Prostate gland (tissue), 2 donors: ENCODE measurements around the gene SOX5. TPM values are rescaled to one million over a fixed set of nuclear protein-coding genes. Genes with fewer than 3 reads are reported as not detected.
"Not testable (repeated sequence)": the region's sequence is repeated elsewhere in the genome, so short reads cannot be mapped to it uniquely, and the experiment has no call there.

ENCODE experiments used
- DNase-seq: peaks from one replicate; pipeline ENCODE4 v3.0.0-alpha.2; 2019; ENCODE audit warnings: low spot score
- H3K27ac ChIP-seq, 2 donors: fragments of 200-600 bp; sonication (generic); 2 replicates each; pipeline ENCODE4 v1.5.1; 2017 to 2019
- H3K27me3 ChIP-seq: fragments of 200-600 bp; sonication (generic); replicated peaks from 2 replicates; pipeline ENCODE4 v1.5.1; 2019; ENCODE audit not compliant: insufficient read depth
- H3K36me3 ChIP-seq, 2 donors: fragments of 200-600 bp; sonication (generic); 1 replicate in 1 of 2; 2 replicates in 1 of 2; pipeline versions ENCODE4 v1.5.1 to v1.8.1; 2017 to 2019
- H3K4me1 ChIP-seq: fragments of 200-600 bp; sonication (generic); replicated peaks from 2 replicates; pipeline ENCODE4 v1.5.1; 2019
- H3K4me3 ChIP-seq, 2 donors: fragments of 200-600 bp; sonication (generic); 2 replicates each; pipeline ENCODE4 v1.5.1; 2017 to 2019
- H3K9me3 ChIP-seq: fragments of 200-600 bp; sonication (generic); 2 replicates; pipeline ENCODE4 v1.5.1; 2017
- CTCF ChIP-seq, 4 experiments: fragments of 200-600 bp in 2 of 4; fragments of 450-650 bp in 2 of 4; sonication (generic) in 2 of 4; IDR thresholded peaks; 1 replicate in 3 of 4; 2 replicates in 1 of 4; pipeline ENCODE4 v1.5.1; 2016 to 2019; ENCODE audit warnings: antibody characterized with exemption in 4 of 4, mild to moderate bottlenecking in 2 of 4, moderate library complexity in 2 of 4
- POLR2A ChIP-seq: fragments of 450-650 bp; IDR thresholded peaks from one replicate; pipeline ENCODE4 v1.6.1; 2016; ENCODE audit warnings: antibody characterized with exemption, mild to moderate bottlenecking
- POLR2AphosphoS5 ChIP-seq: sonication (generic); formaldehyde crosslinking; IDR thresholded peaks from one replicate; pipeline ENCODE4 v1.6.1; 2017; ENCODE audit warnings: antibody characterized with exemption
- WGBS: methylation state at CpG from one replicate; pipeline ENCODE4 v1.1.5; 2018; 5-methylcytosine and 5-hydroxymethylcytosine counted together
- intact Hi-C: fragments of 100-400 bp; cut with DNase I; formaldehyde crosslinking; loops from one replicate; pipeline ENCODE4 v1.14.2; 2022
- total RNA-seq, 2 donors: library from RNA; depleted of rRNA; stranded (reverse); fragments of >200 nt; gene quantifications; one replicate each; pipeline ENCODE4 v1.1.0, GENCODE V29; 2016

Gene SOX5
- total RNA-seq, 2 donors from 2014 or later, result 3.7 to 7.8 TPM

DNA sequence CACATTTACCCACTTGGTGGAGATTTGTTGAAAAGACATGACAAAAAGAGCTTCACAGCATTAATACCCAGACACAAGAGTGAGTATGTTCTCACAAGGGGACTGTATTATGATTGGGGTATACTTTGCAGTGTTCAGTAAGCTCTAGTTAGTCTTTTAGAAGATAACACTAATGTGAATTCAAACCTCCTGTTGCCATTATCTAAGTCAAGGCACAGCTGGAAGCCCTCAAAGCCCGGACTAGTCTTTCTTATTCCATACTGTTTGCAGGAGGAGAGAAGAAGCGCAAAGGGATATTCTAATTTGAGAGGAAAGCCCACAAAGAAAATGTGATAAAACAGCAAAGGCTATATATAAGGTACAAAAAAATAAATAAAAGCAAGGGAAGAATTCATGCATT lies 445.9 kb downstream of the SOX5 start:
- no peaks in the 10 kb centered on the region for H3K9me3 ChIP-seq
- intact Hi-C loops, result no loop called here
- no peaks in the 10 kb centered on the region for H3K36me3 ChIP-seq
- TF ChIP-seq CTCF (IDR thresholded peaks at IDR 0.05) (no peak), POLR2A (no peak), POLR2AphosphoS5 (no peak)
- H3K27ac ChIP-seq, result no peak overlapping the region
- DNase-seq, result no peak
- H3K4me3 ChIP-seq, result no peak overlapping the region
- 70% methylated on average over 2 of the region's 2 CpGs for WGBS
- no peaks in the 10 kb centered on the region for H3K27me3 ChIP-seq
- no peaks in the 10 kb centered on the region for H3K4me1 ChIP-seq

- TF ChIP-seq CTCF (IDR thresholded peaks at IDR 0.05), result no peak
- no peak for TF ChIP-seq POLR2AphosphoS5
- TF ChIP-seq POLR2A, result no peak
- no peak for DNase-seq
- H3K4me1 ChIP-seq, result no peaks in the 10 kb centered on the region
- H3K4me3 ChIP-seq, result no peak overlapping the region
- WGBS, result 84% methylated on average over 3 of the region's 3 CpGs
- no peak overlapping the region for H3K27ac ChIP-seq
- H3K9me3 ChIP-seq, result no peaks in the 10 kb centered on the region
- H3K27me3 ChIP-seq, result no peaks in the 10 kb centered on the region
- intact Hi-C loops, result no loop called here
- H3K36me3 ChIP-seq, result no peaks in the 10 kb centered on the region
Measured at GRCh38 chr12:23502259-23502658, 447.2 kb downstream of the SOX5 start.

GRCh38 chr12:23495472-23495871 lies 454.0 kb downstream of the SOX5 start:
- DNase-seq, result no peak
- no peaks in the 10 kb centered on the region for H3K9me3 ChIP-seq
- H3K27me3 ChIP-seq, result no peaks in the 10 kb centered on the region
- no peaks in the 10 kb centered on the region for H3K4me1 ChIP-seq
- no peak overlapping the region for H3K4me3 ChIP-seq
- H3K27ac ChIP-seq, result no peak overlapping the region
- 85% methylated on average over 2 of the region's 2 CpGs for WGBS
- TF ChIP-seq CTCF (IDR thresholded peaks at IDR 0.05) (no peak), POLR2A (no peak)
- no peaks in the 10 kb centered on the region for H3K36me3 ChIP-seq
- intact Hi-C loops, result no loop called here

GRCh38 chr12:23493672-23494071 lies 455.8 kb downstream of the SOX5 start:
- no peak overlapping the region for H3K4me3 ChIP-seq
- H3K27me3 ChIP-seq, result no peaks in the 10 kb centered on the region
- WGBS, result 50% methylated on average over 1 of the region's 1 CpG
- DNase-seq, result no peak
- no peaks in the 10 kb centered on the region for H3K36me3 ChIP-seq
- no peaks in the 10 kb centered on the region for H3K9me3 ChIP-seq
- H3K4me1 ChIP-seq, result no peaks in the 10 kb centered on the region
- TF ChIP-seq CTCF (IDR thresholded peaks at IDR 0.05) (no peak), POLR2AphosphoS5 (no peak), POLR2A (no peak)
- H3K27ac ChIP-seq, result no peak overlapping the region
- intact Hi-C loops, result no loop called here

- H3K4me3 ChIP-seq, DNase-seq, H3K27ac ChIP-seq, intact Hi-C loops, H3K27me3 ChIP-seq, H3K36me3 ChIP-seq, H3K9me3 ChIP-seq, H3K4me1 ChIP-seq: not testable (repeated sequence)
- WGBS, result 76% methylated on average over 3 of the region's 3 CpGs
Measured at GRCh38 chr12:23491029-23491428, 458.4 kb downstream of the SOX5 start.
